GM20431 (cell line): ENCODE results near the gene STIM1.
"Not testable (repeated sequence)": the region's sequence is repeated elsewhere in the genome, so short reads cannot be mapped to it uniquely, and the experiment has no call there.

ENCODE experiments used
- in situ Hi-C: fragments of 300-500 bp; cut with MseI, MboI; formaldehyde crosslinking; loops from one replicate; pipeline ENCODE4 v1.15.0; 2020; ENCODE audit warnings: low sequenced_read_pairs; ENCODE audit not compliant: unreplicated experiment

The STIM1 gene

DNA sequence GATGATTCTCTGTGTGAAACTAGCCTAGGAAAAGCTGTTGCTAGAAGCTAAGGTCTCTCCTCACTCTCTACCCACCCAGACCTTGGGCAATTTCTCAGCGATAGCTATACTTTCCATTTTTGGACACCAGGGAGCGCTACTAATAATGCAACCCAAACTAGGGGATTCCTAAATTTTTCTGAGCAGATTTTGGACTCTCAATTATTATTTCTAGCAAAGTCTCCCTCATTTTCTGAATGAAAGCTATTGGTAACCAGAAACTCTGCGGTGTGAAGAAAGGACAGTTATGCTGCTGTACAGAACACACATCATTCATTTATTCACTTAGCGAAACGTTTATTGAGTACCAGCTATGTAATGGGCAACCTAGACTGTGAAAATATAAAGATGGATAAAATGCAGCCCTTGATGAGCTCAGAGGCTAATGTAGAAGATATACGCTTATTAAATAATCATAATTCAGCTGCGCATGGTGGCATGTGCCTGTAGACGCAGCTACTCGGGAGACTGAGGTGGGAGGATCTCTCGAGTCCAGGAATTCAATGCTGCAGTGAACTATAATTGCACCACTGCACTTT lies 6.1 kb upstream of the STIM1 start:
- in situ Hi-C loops = loop anchor here (10.0 kb wide), 1 partner anchor 235 kb away; no protein-coding TSS in a partner anchor

DNA sequence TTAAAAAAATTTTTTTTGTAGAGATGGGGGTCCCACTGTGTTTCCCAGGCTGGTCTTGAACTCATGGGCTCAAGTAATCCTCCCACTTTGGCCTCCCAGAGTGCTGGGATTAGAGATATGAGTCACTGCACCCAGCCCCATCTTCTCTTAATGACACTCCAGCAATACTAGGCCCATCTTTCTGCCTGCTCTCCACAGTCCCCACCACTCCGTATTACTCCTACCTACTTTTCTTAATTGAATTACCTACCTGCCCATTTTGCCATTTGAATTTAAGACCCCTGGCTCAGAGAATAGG lies 2.0 kb upstream of the STIM1 start:
- in situ Hi-C loops = no loop called here

DNA sequence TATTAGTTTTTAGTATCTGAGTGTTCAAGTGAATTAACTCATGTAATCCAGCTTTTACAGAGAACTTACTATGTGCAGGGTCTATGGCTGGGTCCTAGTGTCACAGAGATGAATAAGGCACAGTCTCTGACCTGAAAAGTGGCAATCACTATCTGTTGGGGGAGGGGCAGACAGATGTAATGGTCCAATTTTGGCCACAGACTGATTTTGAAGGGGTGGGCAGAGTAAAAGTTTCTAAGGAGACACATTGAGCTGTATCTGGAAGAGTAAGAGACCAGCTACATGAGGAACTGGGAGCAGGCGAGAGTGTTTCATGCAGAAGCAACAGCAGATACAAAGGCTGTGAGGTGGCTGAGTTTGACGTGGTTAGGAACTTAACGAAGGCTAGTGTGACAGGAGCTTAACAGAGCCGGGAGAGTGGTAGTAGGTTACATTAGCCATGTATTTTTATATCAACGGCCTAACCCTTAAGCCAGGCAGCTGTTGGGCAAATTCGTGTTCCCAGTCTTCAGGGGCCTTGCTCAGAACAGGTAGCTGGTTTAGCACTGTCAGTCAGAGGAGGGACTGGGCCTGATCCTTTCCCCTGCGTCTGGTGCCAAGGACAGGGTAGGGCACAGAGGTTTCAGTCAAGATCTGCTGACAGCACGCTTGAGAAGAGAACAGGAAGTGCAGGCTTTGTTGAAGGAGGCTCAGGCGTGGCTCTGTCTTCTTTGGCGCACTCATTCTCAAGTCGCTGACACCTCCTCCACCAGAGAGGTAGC lies 1.4 kb upstream of the STIM1 start:
- in situ Hi-C loops = no loop called here

DNA sequence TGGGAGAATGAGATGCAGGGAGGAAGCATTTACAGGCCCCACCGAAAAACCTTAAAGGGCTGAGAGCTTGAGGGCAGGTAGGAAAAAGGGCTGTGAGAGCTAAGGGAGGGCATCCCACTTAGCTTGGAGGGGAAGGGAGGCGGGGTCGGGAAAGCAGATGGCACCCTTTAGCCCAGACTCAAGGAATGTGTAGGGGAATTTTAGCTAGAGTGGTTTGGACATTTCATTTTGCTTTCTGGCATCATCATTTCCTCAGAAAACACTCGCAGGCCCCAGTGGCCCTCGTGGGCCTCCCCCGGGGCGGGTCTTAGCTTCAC lies 846 bp upstream of the STIM1 start:
- in situ Hi-C loops = no loop called here

DNA sequence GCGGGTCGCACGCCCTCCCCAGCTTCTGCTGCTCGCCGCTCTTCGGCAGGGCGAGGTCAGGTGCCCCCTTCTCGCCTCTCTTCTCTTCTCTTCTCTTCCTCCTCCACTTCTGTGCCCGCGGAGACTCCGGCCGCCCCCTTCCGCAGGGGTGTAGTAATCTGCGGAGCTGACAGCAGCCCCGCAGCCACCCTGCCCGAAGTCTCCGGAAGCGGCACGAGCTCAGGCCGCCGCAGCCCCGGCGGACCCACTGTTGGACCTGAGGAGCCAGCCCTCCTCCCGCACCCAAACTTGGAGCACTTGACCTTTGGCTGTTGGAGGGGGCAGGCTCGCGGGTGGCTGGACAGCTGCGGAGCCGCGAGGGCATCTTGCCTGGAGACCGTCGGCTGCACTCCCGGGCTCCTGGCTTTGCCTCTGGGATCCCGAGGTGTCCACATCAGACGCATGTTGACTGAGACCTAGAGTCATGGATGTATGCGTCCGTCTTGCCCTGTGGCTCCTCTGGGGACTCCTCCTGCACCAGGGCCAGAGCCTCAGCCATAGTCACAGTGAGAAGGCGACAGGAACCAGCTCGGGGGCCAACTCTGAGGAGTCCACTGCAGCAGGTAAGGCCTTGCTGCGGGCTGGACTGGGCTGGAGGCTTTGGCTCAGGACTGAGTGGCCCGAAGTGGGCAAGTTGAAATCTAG lies 486 bp downstream of the STIM1 start:
- in situ Hi-C loops = no loop called here

DNA sequence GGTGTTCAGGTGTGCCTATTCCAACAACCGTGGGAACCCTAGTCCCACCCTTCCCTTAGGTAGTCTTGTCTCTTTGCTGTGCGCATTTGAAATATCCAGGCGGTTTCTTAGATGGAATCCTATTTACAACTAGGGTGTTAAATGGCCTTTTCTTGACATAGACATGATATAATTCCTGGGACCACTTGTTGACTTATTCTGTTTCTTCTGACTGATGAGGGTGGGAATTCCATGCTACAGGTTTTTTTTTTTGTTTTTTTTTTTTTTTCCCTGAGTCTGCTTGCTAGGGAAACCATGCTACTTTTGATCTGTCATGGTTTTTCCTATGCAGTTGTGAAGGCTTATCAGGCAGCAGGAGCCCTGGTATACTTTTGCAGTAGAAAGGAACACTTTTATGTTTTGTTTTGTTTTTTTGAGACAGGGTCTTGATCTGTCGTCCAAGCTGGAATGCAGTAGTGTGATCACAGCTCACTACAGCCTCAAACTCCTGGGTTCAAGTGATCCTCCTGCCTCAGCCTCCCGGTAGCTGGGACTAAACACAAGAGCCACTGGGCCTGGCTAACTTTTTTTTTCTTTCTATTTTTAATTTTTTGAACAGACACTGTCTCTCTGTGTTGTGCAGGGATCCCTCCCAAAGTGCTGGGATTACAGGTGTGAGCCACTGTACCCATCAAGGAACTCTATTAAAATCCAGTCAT lies 1.5 kb downstream of the STIM1 start:
- in situ Hi-C loops = no loop called here

DNA sequence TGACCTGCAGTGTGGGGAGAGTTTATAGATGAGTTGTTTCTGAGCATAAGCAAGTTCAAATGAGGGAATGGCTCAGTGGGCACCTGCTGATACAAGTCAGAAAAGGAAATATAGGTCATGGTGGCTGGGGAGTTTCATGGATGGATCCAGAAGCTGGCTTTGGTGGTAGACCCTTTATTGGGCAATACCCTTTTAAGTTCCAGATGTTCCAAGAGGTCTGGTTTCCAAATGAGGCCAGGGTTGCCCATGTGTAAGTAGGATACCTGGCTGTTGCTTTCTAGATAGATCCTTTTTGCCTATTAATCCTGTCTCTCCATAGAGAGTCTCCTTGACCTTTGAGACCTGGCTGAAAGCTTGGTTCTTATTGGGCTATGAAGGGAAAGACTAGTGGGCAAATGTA lies 2.2 kb downstream of the STIM1 start:
- in situ Hi-C loops = no loop called here

DNA sequence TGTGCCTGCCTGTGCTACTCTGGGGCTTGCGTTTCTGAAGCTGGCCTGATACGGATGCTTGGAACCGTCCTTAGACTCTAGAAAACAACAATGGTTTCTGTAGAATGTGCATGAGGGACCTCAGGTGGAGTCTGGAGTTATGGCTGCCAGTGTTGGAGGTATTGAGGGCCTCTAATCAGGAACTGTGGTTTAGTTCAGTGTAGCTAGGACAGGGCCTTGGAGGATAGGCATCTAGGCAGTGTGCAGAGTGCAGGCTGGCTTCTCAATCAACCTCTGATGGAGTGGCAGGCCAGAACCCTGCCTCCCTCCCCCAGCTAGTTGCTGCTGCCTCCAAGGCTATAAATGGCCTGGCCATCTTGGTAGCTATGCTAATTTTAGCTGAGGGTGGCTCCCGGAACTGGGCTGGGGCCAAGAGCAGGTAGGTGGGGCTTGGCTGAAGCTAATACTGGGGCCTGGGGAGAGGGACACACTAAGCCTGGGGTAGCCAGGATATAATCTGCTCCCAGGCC lies 4.0 kb downstream of the STIM1 start:
- in situ Hi-C loops = no loop called here

DNA sequence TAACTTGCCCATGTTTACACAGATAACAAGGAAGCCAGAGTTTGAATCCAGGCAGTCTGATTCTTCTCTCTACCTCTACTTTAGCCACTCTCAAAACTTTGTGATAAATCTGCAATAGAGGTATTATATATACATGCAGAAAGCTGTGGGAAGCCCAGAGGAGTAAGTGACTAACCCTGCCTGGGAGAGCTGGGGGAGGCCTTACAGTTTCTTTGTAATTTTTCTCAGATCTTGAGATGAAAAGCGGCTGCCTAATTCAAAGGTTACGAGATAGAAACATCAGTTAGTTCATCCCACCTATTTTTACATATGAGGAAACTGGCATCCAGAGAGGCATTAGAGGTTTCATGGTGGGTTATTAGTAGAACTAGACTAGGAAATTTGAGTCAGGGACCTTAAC lies 4.9 kb downstream of the STIM1 start:
- in situ Hi-C loops = no loop called here

DNA sequence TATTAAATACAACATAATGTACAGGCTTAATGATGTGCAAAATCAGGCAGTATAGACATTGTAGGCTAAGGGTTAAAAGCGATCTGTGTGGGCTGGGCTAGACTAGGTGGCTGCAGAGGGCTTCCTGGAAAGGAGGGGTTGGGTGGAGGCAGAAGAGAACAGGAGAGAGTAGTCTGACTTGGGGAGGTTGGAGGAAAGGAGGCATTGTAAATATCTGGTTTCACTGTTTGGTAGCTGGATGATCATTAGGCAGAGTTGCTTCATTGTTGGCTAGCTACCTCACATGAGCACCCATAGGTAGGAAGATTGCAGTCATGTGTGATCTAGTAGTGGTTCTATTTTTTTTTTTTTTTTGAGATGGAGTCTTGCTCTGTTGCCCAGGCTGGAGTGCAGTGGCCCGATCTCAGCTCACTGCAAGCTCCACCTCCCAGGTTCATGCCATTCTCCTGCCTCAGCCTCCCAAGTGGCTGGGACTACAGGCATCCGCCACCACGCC lies 5.5 kb downstream of the STIM1 start:
- in situ Hi-C loops = not testable (repeated sequence)

DNA sequence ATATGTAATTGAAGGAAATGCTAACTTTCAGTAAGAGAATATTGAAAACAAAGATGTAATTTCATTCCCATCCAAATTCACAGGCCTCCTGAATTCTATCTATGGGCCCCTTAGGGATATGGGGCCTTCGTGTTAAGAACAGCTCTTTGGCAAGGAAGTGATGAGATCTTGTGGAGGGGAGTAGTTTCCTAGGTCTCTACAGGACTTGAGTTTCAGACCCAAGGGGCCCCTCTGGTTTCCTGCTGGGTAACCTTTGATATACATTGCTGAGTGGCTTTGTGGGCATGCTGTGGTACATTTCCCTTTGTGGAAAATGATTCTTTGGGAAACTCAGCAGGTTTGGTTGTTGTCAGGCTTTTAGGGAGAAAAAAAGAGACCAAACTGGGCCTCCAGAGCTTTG lies 6.2 kb downstream of the STIM1 start:
- in situ Hi-C loops = no loop called here

DNA sequence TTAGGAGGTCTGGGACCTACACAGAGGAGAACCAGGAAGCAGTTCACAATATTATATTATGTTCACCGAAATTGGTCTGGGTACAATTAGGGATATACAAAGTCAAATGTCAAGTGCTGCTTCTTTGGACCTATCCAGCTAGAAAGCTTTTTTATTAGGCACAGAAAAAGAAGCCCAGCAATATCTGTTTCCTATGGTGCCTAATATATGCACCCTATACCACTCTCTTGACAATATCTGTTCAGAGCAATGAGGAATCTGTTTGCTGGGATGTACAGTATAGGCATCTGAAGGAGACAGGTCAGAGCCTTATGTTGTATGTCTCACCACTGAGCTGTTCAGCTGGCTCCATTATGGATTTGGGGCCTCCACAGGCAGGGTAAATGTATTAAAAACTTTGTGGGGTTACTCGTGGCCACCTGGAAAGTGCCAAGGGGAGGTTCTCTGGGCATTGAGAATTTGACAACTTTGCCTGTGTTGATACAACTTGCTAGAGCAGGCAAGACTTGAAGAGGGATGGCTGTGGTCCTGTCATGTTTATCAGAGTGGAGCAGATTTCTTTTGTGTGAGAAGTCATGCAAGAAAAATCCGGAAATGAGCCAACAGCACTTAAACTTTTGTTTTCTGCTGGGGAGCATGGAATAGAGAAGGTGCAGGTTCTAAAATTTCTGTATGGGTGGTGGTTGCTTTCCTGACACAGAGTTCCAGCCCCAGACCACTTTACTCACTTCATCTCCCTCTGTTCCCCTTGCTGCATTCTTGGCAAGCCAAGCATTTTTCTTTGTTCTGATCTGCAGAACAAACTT lies 10.1 kb downstream of the STIM1 start:
- in situ Hi-C loops = no loop called here

DNA sequence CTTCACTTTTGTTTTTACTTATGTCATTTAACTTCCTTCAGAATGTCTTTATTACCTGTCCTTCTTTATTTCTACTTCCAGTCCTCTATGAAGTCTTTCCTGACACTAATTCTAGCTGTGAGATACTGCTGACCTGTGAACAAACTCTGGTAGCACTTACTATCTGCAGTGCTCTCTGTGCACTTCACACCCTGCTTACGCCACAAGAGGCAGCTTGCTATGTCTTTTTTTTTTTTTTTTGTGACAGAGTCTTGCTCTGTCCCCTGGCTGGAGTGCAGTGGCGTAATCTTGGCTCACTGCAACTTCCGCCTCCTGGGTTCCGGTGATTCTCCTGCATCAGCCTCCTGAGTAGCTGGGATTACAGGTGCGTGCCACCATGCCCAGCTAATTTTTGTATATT lies 10.7 kb downstream of the STIM1 start:
- in situ Hi-C loops = no loop called here

DNA sequence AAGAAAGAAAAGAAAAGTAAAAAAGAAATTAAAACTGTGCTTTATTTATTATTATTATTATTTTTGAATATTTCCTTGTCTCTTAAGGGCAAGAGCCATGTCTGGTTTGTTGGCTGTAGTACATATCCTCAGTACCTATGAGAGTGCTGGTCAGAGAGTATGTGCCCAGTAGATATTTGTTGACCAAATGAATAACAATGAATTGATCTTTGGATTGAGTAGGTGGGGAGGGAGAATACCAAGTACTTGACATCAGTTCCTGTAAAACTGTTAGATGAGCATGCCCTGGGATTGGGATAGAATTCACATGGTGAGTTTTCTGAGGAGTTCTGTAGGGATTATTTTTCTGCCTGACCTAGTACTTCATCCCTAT lies 11.4 kb downstream of the STIM1 start:
- in situ Hi-C loops = no loop called here

DNA sequence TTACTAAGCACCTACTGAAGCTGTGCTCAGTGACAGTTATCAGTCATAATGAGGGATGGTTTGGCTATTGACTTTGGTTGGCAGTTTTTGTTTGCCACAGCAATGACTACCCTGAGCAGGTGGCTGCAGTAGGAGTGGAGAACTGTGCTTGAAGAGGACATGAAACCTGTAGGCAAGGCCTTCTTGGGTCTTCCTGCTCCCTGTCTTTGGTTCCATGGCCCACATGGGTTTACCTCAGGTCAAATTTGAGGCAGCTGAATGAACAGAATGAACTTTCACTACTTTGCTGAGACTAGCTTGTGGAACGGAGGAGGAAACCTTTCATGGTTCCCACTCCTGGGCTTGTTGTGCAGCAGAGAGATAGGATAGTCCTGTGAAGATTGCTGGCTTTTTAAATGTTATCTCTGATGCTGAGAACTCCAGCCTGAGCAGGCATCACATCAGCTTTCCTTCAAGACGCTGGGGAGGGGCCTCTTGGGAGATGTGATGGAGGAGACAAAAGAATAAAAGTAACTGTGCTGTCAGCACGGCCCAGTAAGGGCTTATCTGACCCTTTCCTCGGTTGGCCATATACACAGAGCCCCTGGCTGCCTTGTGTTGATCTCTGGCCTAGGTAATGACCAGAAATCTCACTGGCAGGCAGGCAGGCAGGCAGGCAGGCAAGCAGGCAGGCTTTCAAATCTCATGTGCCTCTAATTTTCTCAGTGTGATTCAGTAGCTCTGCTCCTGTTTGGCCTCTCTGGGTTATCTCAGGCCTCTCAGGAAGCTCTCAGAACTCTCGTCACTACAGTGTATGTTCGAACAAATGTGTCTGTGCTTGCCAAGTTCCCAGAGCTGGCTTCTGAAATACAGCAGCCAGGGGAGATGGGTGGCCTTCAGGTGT lies 12.0 kb downstream of the STIM1 start:
- in situ Hi-C loops = no loop called here

DNA sequence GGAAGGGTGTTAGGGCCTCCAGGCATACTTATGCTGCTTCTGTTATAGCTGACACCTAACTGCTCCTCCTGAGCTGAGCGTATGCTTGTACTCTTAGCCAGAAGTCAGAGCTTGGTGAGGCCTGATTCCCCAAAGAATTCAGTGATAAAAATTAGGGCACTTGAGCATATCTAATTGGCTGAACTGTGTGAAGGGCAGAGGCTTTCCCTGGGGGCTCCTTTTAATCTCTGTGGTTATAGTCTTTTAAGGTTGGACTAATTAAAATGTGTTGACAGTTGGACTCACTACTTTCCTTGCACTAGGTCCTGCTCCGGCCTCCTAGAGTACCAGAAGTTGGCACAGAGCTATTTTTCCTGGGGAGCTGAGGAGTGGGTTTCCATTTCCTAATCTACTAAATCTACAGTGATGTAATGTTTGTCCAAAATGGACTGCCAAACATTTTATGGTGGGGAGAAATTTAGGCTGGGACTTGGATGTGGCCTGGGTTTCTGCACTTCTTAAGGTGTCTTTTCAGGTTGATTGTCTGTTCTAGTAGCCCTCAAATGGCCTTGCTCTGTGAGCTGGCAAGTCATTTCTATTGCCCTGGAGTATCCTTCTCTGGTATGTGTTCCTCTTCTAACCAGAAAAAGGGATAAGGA lies 18.4 kb downstream of the STIM1 start:
- in situ Hi-C loops = no loop called here

DNA sequence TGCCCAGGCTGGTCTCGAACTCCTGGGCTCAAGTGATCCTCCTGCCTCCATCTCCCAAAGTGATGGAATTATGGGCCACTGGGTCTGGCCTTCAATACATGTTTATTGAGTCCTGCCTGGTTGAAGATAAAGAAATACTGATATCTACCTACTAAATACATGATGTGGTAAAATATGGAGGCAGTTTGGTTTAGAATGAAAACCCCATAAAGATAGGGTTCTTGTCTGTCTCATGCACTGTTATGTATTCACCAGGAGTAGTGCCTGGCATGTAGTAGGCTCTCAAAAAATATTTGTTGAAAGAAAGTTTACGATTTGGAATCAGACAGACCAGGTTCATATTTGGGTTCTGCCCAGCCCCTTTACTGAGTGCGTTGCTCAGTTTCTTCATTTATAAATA lies 21.1 kb downstream of the STIM1 start:
- in situ Hi-C loops = no loop called here

DNA sequence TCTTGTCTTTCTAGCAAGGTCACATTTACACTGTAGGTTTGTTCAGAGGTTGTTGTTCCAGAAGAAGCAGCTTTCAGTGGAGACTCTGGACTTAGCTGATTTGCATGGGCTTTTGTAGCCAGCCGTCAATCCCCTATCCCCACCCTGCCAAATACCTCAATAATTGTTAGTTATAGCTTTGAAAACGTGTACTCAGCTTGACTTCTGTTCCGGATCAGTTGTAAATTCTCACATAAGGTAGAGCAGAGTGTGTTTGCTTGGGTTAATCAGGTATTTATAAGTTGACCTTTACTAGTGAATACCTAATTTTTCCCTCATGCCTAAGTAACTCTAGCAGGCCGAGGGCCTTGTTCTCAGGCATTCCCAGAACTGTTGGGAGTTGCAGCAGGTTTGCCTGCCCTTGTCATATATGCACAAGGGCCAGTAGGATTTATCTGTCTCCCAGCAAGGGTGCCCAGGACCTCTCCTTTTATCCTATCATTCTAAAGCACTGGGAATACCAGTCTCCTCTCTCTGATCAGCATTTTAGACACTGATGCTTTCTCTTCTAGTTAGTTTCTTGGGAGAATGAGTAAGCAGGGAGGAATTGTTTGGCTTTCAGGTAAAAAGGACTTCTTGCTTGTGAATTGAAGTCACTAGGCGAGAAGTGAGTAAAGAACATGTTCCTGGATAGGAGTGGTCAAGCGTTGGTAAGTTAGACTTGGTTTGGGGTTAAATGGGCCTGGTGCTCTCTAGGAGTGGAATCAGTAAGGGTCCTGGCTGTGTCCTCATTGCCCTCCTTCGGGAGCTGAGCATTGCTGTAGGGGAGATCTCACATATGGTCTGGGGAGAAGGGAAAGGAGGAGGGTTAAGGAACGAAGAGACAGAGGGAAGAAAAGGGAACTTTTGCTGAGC lies 22.1 kb downstream of the STIM1 start:
- in situ Hi-C loops = no loop called here
